GDM1 (cell line): ENCODE results near the gene NUBPL.
"Not testable (repeated sequence)": the region's sequence is repeated elsewhere in the genome, so short reads cannot be mapped to it uniquely, and the experiment has no call there.

Experiments used
- DNase-seq: peaks from one replicate; lab custom pipeline; 2025; lab: John Stamatoyannopoulos, UW

Gene NUBPL

DNA sequence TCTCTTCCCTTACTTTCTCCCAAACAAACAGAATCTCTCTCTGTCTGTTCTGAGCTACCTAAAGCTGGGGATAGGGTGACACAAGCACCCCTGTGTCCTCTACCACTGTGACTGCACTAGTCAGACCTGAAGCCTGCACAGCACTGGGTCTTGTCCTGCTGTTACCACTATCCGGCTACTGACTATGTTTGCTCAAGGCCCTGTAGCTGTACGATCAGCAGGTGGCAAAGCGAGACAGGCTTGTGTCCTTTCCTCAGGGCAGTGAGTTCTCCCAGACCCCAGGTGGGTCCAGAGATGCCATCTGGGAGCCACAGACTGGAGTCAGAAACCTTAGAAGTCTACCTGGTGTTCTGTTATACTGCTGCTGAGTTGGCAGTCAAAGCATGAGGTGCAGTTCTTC lies 116.4 kb downstream of the NUBPL start:
- DNase-seq, result no peak

DNA sequence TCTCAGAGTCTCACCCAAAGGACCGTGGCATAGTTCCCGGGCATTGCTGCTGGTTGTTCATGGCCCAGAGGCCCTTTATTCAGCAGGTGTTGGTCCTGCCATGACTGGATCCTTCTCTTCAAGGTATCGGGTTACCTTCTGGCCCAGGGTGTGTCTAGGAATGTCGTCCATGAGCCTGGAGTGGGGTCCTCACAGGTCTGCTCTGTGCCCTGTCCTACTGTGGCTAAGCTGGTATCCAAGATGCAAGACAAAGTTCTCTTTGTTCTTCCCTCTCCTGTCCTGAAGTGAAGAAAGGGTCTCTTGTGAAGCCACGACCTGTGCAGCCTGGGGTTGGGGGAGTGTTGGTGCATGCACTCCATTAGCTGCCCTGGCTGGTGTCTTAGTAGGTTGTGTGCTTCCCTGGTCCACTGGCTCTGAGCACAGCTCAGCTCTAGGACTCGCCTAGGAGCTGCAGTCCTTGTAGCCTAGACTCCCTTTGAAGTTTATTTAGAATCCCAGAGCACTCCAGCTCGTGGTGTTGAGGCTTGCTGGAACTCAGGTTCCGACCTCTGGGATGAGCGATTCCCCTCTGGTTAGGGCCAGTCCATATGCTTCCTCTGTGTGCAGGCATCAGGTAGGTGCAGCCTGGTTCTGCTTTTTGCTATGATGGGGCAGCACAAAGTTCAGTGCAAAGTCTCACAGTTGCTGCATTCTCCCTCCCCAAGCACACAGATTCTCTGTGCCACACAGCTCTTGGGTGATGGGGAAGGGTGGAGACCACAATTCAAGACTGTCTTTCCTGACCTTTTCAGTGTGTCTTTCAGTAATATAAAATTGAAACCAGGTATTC lies 117.4 kb downstream of the NUBPL start:
- DNase-seq, result no peak

DNA sequence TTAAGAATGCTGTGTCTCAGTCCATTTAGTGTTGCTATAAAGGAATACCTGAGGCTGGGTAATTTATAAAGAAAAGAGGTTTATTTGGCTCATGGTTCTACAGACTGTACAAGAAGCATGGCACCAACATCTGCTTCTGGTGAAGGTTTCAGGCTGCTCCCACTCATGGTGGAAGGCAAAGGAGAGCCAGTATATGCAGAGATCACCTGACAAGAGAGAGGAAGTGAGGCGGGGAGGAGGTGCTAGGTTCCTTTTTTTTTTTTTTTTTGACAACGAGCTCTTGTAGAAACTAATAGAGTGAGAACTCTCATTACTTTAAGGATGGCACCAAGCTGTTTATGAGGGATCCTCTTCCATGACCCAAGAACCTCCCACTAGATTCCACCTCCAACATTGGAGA lies 121.6 kb downstream of the NUBPL start:
- DNase-seq, result no peak

DNA sequence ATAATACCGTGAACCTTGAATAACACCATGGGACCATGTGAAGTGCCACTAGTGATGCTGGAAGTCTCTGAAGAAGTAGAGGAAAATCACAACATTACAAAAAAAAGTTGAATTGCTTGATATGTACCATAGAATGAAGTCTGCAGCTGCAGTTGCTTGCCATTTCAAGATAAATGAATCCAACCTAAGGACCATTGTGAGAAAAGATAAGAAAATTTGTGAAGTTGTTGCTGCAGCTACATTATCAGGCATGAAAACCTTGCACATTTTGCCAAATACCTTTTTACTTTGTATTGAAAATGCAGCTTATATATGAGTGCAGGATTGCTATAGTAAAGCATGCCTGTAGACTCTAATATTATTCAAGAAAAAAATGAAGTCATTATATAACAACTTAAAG lies 126.5 kb downstream of the NUBPL start:
- no peak for DNase-seq

DNA sequence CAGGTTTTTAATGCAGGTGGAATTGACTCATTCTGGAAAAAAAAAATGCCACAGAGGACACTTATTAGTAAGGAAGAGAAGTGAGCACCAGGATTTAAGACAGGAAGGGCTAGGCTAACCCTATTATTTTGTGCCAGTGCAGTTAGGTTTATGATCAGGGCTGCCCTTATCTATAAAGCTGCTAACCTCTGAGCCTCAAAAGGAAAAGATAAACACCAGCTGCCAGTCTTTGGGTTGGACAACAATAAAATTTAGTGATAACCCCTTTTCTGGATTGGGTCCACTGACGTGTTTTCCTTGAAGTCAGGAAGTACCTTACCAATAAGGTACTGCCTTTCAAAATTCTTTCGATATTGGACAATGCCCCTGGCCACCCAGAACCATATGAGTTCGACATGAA lies 128.9 kb downstream of the NUBPL start:
- no peak for DNase-seq

DNA sequence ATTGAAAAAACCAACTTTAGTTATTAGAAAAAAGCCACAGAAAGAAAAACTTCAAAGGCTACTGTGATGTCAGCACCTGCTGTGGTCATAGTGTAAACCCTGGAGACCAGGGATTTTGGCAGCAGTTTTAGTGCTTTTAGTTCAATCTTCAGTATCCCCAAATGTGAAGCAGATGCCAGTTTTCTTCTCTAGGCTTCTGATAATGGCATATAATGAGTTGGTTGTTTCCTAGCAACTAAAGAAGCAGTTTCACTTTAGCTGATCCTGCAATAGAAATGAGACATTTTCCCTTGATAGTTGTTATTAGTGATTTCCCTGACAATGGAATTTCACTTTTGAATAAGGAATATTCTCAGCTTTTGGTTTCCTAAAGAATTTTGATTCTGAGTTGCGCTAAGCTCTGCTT lies 131.2 kb downstream of the NUBPL start:
- DNase-seq, result no peak

DNA sequence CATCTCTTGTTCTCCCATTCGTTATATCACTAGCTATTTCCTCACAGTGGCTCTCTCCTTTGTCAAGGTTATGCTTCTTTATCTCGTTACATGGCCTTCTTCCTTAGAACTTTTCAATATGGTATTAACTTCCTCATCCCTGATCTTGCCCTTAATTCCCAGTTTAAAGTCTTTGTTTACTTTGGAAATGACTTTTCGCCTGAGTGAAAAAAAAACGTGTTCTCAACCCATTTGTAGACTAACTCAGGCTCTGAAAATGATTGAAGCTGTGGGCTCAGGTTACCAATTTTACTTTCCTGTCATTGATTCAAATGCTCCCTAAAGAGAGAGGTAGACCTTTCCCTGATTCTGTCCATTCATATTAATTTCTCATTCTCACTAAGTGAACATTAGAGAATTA lies 135.2 kb downstream of the NUBPL start:
- no peak for DNase-seq

DNA sequence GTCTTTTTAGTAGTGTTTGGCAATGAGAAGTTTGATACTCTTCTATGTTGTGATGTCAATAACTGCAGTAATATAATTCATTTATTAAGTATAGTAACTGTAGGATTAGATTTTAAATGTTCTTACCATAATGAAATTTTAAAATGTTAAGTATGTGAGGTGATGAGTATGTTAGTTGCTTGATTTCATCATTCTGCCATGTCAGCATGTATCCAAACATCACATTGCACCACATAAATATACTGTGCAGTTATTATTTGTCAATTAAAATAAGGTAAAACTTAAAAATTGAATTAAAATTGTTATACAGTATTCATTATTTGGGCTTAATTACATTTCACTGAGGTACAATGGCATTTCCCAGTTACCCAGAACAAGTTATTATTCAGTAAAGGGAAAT lies 138.6 kb downstream of the NUBPL start:
- no peak for DNase-seq

DNA sequence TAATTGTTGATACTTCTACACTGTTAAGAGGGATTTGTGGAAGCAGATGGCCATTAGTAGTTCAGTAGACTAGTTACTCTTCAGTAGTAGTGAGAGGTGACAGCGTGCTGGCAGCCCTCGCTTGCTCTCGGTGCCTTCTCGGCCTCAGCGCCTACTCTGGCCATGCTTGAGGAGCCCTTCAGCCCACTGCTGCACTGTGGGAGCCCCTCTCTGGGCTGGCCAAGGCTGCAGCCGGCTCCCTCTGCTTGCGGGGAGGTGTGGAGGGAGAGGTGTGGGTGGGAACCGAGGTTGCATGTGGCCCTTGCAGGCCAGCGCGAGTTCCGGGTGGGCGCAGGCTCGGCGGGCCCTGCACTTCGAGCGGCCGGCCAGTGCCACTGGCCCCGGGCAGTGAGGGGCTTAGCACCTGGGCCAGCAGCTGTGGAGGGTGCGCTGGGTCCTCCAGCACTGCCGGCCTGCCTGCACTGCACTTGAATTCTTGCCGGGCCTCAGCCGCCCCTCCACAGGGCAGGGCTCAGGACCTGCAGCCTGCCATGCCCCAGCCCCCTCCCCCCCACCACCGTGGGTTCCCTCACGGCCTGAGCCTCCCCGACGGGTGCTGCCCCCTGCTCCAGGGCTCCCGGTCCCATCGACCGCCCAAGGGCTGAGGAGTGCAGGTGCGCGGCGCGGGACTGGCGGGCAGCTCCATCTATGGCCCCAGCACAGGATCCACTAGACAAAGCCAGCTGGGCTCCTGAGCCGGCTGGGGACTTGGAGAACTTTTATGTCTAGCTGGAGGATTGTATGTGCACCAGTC lies 139.3 kb downstream of the NUBPL start:
- no peak for DNase-seq

DNA sequence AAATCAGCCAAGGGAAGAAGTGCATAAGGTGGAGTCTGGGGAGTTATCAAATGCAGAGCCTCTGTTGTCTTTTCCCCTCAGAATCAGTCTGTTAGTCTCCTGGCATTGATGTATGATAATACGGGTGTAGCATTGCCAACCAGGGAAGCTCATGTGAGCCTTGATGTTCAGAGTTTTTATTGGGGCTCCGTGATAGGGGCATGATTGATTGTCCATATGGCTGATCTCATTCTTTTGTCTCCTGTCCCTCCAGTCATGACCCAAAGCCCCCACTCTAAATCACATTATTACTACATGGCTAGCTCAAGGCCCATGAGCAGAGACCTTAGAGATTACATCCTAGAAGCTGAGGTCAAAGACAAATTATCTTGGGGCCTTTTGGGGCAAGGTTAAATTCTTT lies 140.9 kb downstream of the NUBPL start:
- DNase-seq, result no peak

DNA sequence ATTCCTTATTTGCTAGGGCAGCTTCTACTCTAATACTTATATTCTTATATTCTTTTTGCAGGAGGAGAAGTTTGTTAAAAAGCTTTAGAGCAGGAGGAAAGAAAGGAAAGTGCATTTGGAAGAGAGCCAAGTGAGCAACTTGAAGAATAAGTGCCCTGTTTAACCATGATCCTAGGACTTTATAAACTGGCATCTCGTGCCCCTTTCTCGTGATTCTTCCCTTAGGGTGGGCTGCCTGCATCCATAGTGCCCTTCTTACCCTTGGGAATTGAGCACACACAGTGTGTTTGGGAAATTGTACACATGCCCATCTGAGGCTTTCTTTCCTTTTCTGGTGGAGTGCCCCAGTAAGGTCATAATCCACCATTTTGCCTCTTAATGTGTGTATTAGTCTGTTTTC lies 141.9 kb downstream of the NUBPL start:
- DNase-seq, result no peak

DNA sequence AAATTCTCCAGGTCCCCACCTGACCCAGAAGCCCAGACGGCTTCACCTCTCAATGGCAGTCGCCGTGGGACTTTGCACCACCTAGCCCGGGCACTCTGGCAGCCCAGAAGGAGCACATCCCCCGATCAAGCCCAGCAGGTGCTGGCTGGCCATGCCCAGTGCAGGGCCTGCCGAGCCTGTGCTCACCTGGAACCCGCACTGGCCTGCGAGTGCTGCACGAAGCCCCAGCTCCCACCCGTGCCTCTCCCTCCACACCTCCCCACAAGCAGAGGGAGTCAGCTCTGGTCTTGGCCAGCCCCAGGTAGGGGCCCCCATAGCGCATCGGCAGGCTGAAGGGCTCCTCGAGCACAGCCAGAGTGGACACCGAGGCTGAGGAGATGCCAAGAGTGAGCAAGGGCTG lies 144.5 kb downstream of the NUBPL start:
- DNase-seq, result no peak

DNA sequence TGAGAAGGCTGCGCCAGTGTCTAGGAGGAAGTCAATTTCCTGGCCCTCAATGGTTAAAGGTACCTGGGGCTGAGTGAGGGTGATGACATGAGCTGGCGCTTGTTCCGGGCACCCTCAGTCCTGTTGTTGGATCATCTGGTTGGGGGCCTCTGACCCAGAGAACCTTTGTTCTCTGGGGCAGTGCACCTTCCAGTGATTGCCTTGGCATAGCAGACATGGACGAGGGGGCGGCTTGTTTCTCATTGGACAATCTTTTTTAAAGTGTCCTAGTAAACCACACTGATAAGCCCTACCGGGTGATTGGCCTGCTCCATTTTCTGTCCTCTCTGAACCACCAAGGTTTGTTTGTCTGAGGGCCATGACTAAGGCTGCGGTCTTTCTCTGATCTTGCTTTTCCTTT lies 147.5 kb downstream of the NUBPL start:
- DNase-seq, result not testable (repeated sequence)

DNA sequence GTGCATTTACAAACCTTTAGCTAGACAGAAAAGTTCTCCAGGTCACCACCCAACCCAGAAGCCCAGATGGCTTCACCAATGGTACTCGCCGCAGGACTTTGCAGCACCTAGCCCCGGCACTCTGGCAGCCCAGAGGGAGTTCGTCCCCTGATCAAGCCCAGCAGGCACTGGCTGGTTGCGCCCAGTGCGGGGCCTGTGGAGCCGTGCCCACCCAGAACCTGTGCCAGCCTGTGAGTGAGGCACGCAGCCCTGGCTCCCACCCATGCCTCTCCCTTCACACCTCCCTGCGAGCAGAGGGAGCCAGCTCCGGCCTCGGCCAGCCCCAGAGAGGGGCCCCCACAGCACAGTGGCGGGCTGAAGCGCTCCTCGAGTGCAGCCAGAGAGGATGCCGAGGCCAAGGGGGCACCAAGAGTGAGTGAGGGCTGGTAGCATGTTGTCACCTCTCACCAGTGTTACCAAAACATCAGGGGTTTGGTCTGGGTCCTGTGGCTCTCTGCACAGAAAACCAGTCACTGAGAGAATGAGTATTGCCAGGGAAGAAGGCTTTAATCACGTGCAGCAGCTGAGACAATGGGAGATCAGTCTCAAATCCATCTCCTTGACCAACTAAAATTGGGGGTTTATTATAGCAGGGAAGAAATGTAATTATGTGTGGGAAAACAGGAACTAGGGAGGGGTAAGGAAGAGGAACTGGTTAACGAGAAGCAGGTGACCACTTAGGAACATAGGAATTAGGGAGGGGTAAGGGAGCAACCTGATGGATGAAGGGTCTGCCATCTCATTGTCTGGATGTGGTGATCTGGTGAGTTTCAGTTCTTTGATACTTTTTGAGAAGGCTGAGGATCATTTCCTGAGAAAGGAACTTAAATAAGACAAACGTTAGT lies 151.3 kb downstream of the NUBPL start:
- no peak for DNase-seq

DNA sequence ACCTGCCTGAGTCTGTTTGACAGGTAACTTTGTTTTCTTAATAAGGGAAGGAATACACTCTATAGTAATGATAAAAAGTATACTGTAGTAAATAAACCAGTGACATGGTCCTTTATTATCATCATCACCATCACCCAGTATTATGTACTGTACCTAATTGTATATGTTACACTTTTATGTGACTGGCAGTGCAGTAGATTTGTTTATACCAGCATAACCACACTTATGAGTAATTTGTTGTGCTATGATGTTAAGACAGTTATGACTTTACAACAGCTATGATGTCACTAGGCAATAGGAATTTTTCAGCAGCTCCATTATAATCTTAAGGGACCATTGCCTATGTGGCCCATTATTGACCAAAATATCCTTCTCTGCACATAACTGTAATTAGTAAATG lies 155.0 kb downstream of the NUBPL start:
- DNase-seq, result no peak

DNA sequence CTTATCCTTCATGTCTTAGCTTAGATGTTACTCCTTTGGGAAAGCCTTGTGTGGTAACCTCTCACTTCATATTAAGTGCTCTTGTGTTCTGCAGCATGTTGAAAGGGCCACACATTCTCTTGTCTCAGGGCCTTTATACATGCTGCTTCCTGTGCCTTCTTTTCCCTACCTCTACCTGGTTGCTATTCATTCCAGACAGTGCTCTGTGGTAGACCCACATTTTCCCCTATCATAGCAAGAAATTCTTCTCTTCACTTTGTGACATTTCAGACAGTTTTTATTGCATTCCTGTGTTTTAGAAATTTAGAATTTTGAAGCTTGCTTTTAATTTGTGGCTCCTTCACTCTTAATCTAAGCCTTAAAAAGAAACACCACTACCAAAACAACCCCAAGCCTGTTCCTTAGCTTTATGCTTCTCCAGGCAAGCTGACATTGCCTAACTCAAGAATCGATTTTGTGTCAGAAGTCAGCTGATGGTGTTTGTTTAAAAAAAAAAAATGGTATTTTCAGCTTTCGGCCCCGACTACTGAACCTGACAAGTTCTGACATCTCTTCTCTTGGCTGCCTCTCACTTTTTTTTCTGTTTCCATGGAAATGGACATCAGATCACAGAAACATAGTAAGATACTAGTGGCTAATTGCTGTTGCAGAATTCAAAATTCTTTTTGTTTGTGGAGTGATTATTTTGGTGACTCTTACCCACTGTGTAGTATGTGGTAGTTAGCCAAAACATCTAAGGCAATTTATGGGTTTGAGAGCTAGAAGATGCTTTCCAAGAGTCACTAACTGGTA lies 156.3 kb downstream of the NUBPL start:
- no peak for DNase-seq

DNA sequence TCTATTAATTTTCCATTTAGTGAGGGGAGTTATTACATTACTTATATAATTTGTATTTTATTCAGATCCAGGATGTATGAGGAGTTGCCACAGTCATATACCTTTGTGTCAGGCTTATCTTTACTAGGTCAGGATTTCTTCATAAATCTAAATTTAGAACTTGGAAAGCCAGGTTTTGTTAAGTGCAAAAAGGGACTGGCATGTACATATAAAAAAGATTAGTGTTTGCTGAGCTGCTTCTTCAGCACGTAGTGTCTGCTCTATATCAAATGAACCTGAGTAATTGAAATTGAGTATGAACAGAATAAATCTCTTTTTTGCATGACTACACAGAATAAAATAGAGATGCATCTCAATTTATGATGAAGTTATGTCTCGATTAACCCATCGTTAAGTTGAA lies 157.4 kb downstream of the NUBPL start:
- no peak for DNase-seq

DNA sequence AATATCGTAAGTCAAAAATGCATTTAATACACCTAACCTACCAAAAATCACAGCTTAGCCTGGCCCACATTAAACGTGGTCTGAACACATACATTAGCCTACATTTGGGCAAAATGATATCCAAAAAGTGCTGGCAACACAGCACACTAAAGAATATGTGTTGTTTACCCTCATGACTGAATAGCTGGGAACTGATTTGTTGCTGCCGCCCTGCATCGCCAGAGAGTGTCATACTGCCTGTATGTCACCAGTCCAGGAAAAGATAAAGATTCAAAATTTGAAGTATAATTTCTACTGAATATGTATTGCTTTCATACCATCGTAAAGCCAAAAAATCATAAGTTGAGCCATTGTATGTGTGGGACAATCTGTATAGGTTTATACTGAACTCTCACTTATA lies 157.8 kb downstream of the NUBPL start:
- no peak for DNase-seq

DNA sequence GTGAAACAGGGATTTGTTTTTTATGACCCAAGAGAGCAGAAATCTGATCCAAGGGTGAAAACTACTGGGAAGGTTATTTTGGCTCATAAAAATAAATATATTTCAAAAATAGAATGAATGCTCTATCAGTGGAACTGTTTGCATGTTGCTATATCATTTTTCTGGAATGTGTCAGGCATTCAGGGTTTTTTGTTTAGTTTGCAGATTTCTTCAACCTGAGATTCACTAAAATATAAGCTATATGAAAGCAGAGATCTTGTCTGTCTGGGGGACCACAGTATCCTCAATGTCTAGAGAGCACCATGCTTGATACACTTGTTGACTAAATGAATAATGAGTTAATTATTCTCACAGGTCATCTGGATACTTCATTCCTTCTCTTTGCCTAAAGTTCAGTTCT lies 165.1 kb downstream of the NUBPL start:
- no peak for DNase-seq

DNA sequence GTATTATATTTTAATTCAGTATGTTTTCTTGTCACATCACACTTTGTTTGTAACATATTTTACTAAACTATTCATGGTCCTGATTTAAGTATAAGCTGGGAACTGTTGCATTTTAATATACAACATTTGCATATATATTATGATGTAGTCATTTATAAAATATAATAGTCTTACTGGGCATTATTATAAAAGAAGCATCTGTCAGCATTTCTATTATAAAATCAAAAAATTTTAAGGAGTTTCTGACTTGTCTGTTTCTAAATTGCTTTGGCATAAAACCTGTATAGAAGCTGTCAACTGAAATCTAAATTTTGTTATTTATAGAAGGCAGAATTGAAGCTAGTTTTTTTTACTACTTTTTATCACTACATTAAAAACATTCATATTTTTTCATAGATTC lies 166.6 kb downstream of the NUBPL start:
- no peak for DNase-seq

DNA sequence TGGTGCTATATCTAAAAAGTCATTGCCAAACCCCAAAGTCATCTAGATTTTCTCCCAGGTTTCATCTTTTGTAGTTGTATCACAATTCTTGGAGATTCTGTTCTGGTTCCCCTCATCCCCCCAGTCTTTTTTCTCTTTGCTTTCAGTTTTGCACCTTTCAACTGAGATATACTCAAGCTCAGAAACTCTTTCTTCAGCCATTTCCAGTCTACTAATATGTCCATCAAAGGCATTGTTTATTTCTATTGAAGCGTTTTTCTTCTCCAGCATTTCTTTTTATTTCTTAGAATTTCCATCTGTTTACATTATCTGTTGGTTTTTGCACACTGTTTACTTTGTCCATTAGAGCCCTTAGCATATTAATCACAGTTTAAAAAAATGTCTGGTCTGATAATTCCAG lies 179.5 kb downstream of the NUBPL start:
- no peak for DNase-seq

DNA sequence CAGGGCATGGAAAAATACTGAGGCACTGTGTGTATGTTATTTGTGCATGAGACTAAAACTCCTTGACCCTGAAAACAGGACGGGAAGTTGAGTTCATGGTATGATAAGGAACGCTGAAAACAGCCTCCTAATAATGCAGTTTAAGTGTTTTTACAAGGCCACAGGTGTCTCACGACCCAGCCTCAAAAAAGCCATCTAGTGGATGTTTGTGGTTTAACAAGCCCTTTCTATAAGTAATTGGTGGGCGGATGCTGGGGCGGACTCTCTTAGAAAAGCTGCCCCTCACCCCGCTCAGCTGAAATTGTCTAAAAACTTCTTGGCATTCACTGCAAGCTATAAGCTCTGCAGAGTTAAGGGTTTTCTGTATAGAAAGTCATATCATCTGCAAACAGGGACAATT lies 184.5 kb downstream of the NUBPL start:
- DNase-seq, result no peak
